SK-N-MC (cell line): Measurements from ENCODE around the gene CDC42EP4.
A peak's percentile ranks its signal among the peaks of the same experiment; 100 is the strongest.
"Not testable (repeated sequence)": the region's sequence is repeated elsewhere in the genome, so short reads cannot be mapped to it uniquely, and the experiment has no call there.

Source experiments
- DNase-seq: peaks from one replicate; pipeline ENCODE4 v3.0.0-alpha.2; 2011; ENCODE audit warnings: low read depth, low spot score
- H3K27ac ChIP-seq: fragments of 200-600 bp; sonication (generic); 2 replicates; pipeline ENCODE4 v1.5.1; 2016; ENCODE audit warnings: mixed run types
- H3K36me3 ChIP-seq: fragments of 200-600 bp; sonication (generic); 2 replicates; pipeline ENCODE4 v1.6.1; 2017; ENCODE audit warnings: antibody characterized with exemption, low read length, mixed read lengths; ENCODE audit not compliant: insufficient read depth
- H3K4me3 ChIP-seq: fragments of 200-600 bp; sonication (generic); 2 replicates; pipeline ENCODE4 v1.5.1; 2016
- H3K9ac ChIP-seq: fragments of 200-600 bp; sonication (generic); 2 replicates; pipeline ENCODE4 v1.8.0; 2017; ENCODE audit warnings: mixed run types, mixed read lengths; ENCODE audit not compliant: insufficient read length
- H3K9me3 ChIP-seq: fragments of 200-600 bp; sonication (generic); 2 replicates; pipeline ENCODE4 v1.6.1; 2017; ENCODE audit warnings: low read depth, mild to moderate bottlenecking, antibody characterized with exemption, low read length, moderate library complexity, mixed read lengths
- EZH2 ChIP-seq: fragments of 200-600 bp; sonication (generic); IDR thresholded peaks from one replicate; pipeline ENCODE4 v1.6.1; 2017; ENCODE audit warnings: antibody characterized with exemption
- FOXP2 ChIP-seq: optimal IDR thresholded peaks from 2 replicates; pipeline ENCODE3; 2011; ENCODE audit warnings: mild to moderate bottlenecking, moderate library complexity; ENCODE audit not compliant: insufficient read depth; ENCODE audit errors: extremely low read length, control extremely low read depth
- POLR2AphosphoS5 ChIP-seq: IDR thresholded peaks from 2 replicates; pipeline ENCODE4 v1.6.1; 2012; ENCODE audit warnings: mild to moderate bottlenecking, low read depth, low read length, borderline replicate concordance

Gene CDC42EP4

GRCh38 chr17:73338566-73339197 is 26.9 kb upstream of the CDC42EP4 start:
- no peak for TF ChIP-seq EZH2
- no peak overlapping the region for H3K9ac ChIP-seq
- DNase-seq, result no peak
- H3K27ac ChIP-seq, result no peak overlapping the region
- H3K4me3 ChIP-seq, result no peak overlapping the region
- H3K36me3 ChIP-seq, result no peaks in the 10 kb centered on the region
- no peaks in the 10 kb centered on the region for H3K9me3 ChIP-seq

DNA sequence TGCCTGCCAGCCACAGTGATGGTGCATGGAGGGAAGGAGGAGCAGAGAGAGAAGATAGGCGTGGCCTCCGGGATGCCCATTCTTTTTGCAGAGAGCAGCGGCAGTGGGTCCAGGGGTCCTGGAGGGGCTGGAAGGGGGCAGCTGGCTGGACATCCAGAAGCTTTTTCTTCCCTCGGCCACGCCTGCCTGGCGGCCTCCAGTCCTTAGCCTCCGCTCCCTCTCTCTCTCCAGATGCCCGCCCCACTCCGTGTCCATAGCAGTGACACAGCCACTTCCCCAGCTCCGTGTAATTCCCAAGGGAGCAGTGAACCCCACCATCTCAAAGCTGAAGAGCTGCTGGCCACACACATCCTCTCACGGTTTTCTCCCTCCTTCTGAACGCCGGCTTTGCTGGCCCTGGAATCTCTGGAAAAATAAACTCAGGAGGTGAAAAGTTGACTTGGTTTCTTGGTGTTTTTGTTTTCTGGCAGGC is 26.3 kb upstream of the CDC42EP4 start:
- no peaks in the 10 kb centered on the region for H3K36me3 ChIP-seq
- DNase-seq, result no peak
- no peaks in the 10 kb centered on the region for H3K9me3 ChIP-seq
- no peak overlapping the region for H3K4me3 ChIP-seq
- no peak overlapping the region for H3K27ac ChIP-seq
- TF ChIP-seq EZH2, result no peak
- TF ChIP-seq POLR2AphosphoS5, result no peak
- no peak for TF ChIP-seq FOXP2
- H3K9ac ChIP-seq, result no peak overlapping the region

- Histone ChIP-seq H3K9me3 (no peaks in the 10 kb centered on the region), H3K27ac (no peak overlapping the region), H3K4me3 (no peak overlapping the region), H3K9ac (no peak overlapping the region), H3K36me3 (no peaks in the 10 kb centered on the region)
- DNase-seq, result no peak
- TF ChIP-seq POLR2AphosphoS5, result no peak
- TF ChIP-seq FOXP2, result no peak
- no peak for TF ChIP-seq EZH2
Observed at GRCh38 chr17:73337330-73337710, 25.5 kb upstream of the CDC42EP4 start.

DNA sequence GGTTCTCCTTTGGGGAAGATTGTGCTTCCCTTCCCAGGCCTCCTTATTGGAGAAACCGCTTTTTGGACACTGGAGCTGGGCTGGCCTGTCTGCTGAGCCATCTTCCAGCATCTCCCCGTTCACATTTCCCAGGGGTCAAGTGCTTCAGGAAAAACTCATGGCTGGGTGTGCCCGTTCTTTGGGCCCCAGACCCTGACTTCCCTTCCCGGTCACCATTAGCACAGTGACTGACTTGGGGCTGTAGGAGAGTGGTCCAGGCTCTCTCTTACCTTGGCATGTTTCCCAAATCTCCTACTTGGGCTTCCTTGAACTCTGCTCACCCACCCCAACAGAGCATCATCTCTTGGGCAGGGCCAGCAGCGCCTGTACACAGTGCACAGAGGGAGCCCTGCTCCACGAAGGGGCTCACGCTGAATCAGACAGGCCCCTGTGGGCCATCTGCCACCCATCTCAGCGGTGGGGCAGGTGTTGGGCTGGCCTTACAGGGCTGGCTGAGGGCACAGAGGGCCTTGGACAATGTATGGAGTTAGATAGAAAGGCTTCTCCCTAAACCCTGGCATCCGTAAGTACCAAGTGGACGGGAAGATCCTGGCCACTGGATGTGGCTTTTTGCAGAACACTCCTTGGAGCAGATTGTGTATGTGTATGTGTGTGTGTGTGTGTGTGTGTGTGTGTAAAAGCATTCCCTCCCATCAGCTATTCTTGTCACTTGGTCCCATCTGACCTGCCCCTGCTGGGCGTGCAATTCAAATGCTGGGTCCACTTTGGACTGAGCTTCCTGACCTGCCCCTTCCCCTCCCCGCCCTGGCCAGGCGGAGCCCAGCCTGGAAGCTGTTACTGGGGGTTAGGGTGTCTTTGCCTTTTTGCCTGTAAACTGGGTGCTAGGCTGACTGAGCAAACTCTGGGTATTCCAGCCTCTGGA is 24.9 kb upstream of the CDC42EP4 start:
- Histone ChIP-seq H3K4me3 (no peak overlapping the region), H3K27ac (no peak overlapping the region), H3K9me3 (no peaks in the 10 kb centered on the region), H3K9ac (no peak overlapping the region), H3K36me3 (no peaks in the 10 kb centered on the region)
- no peak for DNase-seq
- TF ChIP-seq POLR2AphosphoS5, result no peak
- TF ChIP-seq FOXP2, result no peak
- TF ChIP-seq EZH2, result no peak

- no peak for DNase-seq
- TF ChIP-seq FOXP2 (no peak), POLR2AphosphoS5 (no peak), EZH2 (no peak)
- H3K4me3 ChIP-seq, result no peak overlapping the region
- no peaks in the 10 kb centered on the region for H3K9me3 ChIP-seq
- H3K9ac ChIP-seq, result no peak overlapping the region
- H3K27ac ChIP-seq, result no peak overlapping the region
- H3K36me3 ChIP-seq, result no peaks in the 10 kb centered on the region
Observed at GRCh38 chr17:73335591-73336407, 24.0 kb upstream of the CDC42EP4 start.

GRCh38 chr17:73334771-73335513 is 23.1 kb upstream of the CDC42EP4 start:
- Histone ChIP-seq H3K9ac (no peak overlapping the region), H3K36me3 (no peaks in the 10 kb centered on the region), H3K27ac (no peak overlapping the region), H3K4me3 (no peak overlapping the region), H3K9me3 (no peaks in the 10 kb centered on the region)
- TF ChIP-seq EZH2 (no peak), POLR2AphosphoS5 (no peak), FOXP2 (no peak)
- DNase-seq, result no peak

DNA sequence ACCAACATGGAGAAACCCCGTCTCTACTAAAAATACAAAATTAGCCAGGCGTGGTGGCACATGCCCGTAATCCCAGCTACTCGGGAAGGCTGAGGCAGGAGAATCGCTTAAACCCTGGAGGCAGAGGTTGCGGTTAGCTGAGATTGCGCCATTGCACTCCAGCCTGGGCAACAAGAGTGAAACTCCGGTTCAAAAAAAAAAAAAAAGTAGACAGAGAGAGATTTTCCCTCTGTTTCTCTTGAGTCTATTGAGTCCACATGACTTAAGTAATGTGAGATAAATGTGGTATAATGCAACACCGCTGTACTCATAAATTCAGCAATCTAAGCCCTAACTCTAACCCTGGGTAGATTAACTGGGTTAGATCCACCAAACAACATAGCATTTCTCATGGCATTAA is 21.6 kb upstream of the CDC42EP4 start:
- DNase-seq, H3K36me3 ChIP-seq, H3K9me3 ChIP-seq: not testable (repeated sequence)
- Histone ChIP-seq H3K4me3 (peak overlapping the region; percentile 54), H3K9ac (peak overlapping the region; percentile 6), H3K27ac (peak overlapping the region; percentile 87)

GRCh38 chr17:73331060-73331459 is 19.3 kb upstream of the CDC42EP4 start:
- H3K36me3 ChIP-seq, result no peaks in the 10 kb centered on the region
- no peak overlapping the region for H3K9ac ChIP-seq
- H3K27ac ChIP-seq, result no peak overlapping the region
- H3K4me3 ChIP-seq, result no peak overlapping the region
- no peak for DNase-seq
- H3K9me3 ChIP-seq, result no peaks in the 10 kb centered on the region
- TF ChIP-seq EZH2 (no peak), POLR2AphosphoS5 (no peak), FOXP2 (no peak)
